Body of pancreas (tissue), 4 donors: Measurements from ENCODE around the gene SKP1.

Experiments
- CTCF ChIP-seq, 7 experiments: fragments of 450-650 bp in 4 of 7; fragments of 200-600 bp in 3 of 7; sonication (generic) in 3 of 7; IDR thresholded peaks; one replicate each; pipeline ENCODE4 v1.5.1; 2016 to 2019; ENCODE audit warnings: antibody characterized with exemption in 7 of 7
- POLR2A ChIP-seq, 3 donors: fragments of 450-650 bp; IDR thresholded peaks; one replicate each; pipeline ENCODE4 v1.6.1; 2016; ENCODE audit warnings: antibody characterized with exemption in 3 of 3, mild to moderate bottlenecking in 2 of 3

GRCh38 chr5:134103397-134103796 lies 73.4 kb downstream of the SKP1 start:
- TF ChIP-seq CTCF (IDR thresholded peaks at IDR 0.05) (no peak), POLR2A (IDR thresholded peaks at IDR 0.05) (no peak)
